SU-DHL-6 (cell line): Measurements from ENCODE around the gene GGA1.
"Not testable (repeated sequence)": the region's sequence is repeated elsewhere in the genome, so short reads cannot be mapped to it uniquely, and the experiment has no call there.

ENCODE experiments used
- H2AFZ ChIP-seq: fragments of 200-600 bp; sonication (generic); 2 replicates; pipeline ENCODE4 v1.6.1; 2014; ENCODE audit warnings: low read depth, mild to moderate bottlenecking, moderate library complexity, mixed read lengths, antibody characterized with exemption, low read length; ENCODE audit not compliant: severe bottlenecking
- H3F3A ChIP-seq: fragments of 200-600 bp; shearing (Covaris generic); 2 replicates; pipeline ENCODE4 v1.6.0; 2016; ENCODE audit warnings: antibody characterized with exemption, mild to moderate bottlenecking; ENCODE audit not compliant: insufficient read depth
- H3K27ac ChIP-seq: fragments of 200-600 bp; sonication (generic); 2 replicates; pipeline ENCODE4 v1.5.1; 2016; ENCODE audit warnings: low read depth, mild to moderate bottlenecking, low read length, moderate library complexity, mixed read lengths
- H3K27me3 ChIP-seq: fragments of 200-600 bp; sonication (generic), shearing (Covaris generic); 2 replicates; pipeline ENCODE4 v1.6.0; 2014; ENCODE audit warnings: mild to moderate bottlenecking, low read length
- H3K36me3 ChIP-seq: fragments of 200-600 bp; sonication (generic); 2 replicates; pipeline ENCODE4 v1.6.1; 2014; ENCODE audit warnings: mild to moderate bottlenecking, low read length, mixed read lengths
- H3K4me2 ChIP-seq: fragments of 300-600, 200-600 bp; shearing (Covaris generic), sonication (generic); 2 replicates; pipeline ENCODE4 v1.6.0; 2014; ENCODE audit warnings: low read length, low read depth, mild to moderate bottlenecking; ENCODE audit not compliant: poor library complexity, severe bottlenecking
- H3K4me3 ChIP-seq: fragments of 200-600 bp; sonication (generic); 2 replicates; pipeline ENCODE4 v1.5.1; 2014; ENCODE audit warnings: antibody characterized with exemption, low read length, mild to moderate bottlenecking, mixed read lengths; ENCODE audit not compliant: insufficient read depth, poor library complexity, severe bottlenecking
- H3K79me2 ChIP-seq: fragments of 200-600 bp; sonication (generic); 2 replicates; pipeline ENCODE4 v1.6.1; 2014; ENCODE audit warnings: mild to moderate bottlenecking, low read length, moderate library complexity; ENCODE audit not compliant: insufficient read depth
- H3K9ac ChIP-seq: fragments of 200-600 bp; sonication (generic); 2 replicates; pipeline ENCODE4 v1.7.0; 2014; ENCODE audit warnings: mild to moderate bottlenecking, low read length
- H3K9me2 ChIP-seq: fragments of 200-600 bp; sonication (generic); replicated peaks from 2 replicates; pipeline ENCODE4 v1.6.1; 2014; ENCODE audit warnings: low read length; ENCODE audit not compliant: insufficient read depth
- H3K9me3 ChIP-seq: fragments of 200-600 bp; sonication (generic); 2 replicates; pipeline ENCODE4 v1.6.1; 2014; ENCODE audit warnings: low read length, mixed read lengths; ENCODE audit not compliant: insufficient read depth
- H4K20me1 ChIP-seq: fragments of 200-600 bp; sonication (generic); 2 replicates; pipeline ENCODE4 v1.6.1; 2014; ENCODE audit warnings: low read depth, mild to moderate bottlenecking, antibody characterized with exemption, low read length, moderate library complexity, mixed read lengths
- CTCF ChIP-seq: fragments of 200-600 bp; sonication (generic); IDR thresholded peaks from one replicate; pipeline ENCODE4 v1.5.1; 2017; ENCODE audit warnings: antibody characterized with exemption, mild to moderate bottlenecking, low read length, moderate library complexity; ENCODE audit not compliant: insufficient read depth, poor library complexity, severe bottlenecking
- EZH2phosphoT487 ChIP-seq: fragments of 200-600 bp; sonication (generic), shearing (Covaris generic); conservative IDR thresholded peaks from 2 replicates; pipeline ENCODE4 v1.6.1; 2018; ENCODE audit warnings: mild to moderate bottlenecking, antibody characterized with exemption, low read length, moderate library complexity, mixed read lengths

GGA1 gene

GRCh38 chr22:37582526-37582925 is 26.1 kb upstream of the GGA1 start:
- no peak overlapping the region for H3K4me3 ChIP-seq
- H3K9ac ChIP-seq: no peak overlapping the region
- no peaks in the 10 kb centered on the region for H3K9me2 ChIP-seq
- H4K20me1 ChIP-seq: no peaks in the 10 kb centered on the region
- H3F3A ChIP-seq: no peaks in the 10 kb centered on the region
- no peaks in the 10 kb centered on the region for H3K27me3 ChIP-seq
- H3K27ac ChIP-seq: no peak overlapping the region
- no peaks in the 10 kb centered on the region for H3K9me3 ChIP-seq
- no peaks in the 10 kb centered on the region for H3K36me3 ChIP-seq
- no peak overlapping the region for H3K4me2 ChIP-seq
- no peak for TF ChIP-seq CTCF
- no peak for TF ChIP-seq EZH2phosphoT487
- no peak overlapping the region for H2AFZ ChIP-seq
- no peaks in the 10 kb centered on the region for H3K79me2 ChIP-seq

GRCh38 chr22:37588546-37589215 is 20.0 kb upstream of the GGA1 start:
- no peaks in the 10 kb centered on the region for H3K27me3 ChIP-seq
- no peak overlapping the region for H3K27ac ChIP-seq
- H2AFZ ChIP-seq: no peak overlapping the region
- H3K9ac ChIP-seq: no peak overlapping the region
- no peak overlapping the region for H3K4me3 ChIP-seq
- H4K20me1 ChIP-seq: no peaks in the 10 kb centered on the region
- no peak overlapping the region for H3K4me2 ChIP-seq
- H3F3A ChIP-seq: no peaks in the 10 kb centered on the region
- no peaks in the 10 kb centered on the region for H3K9me3 ChIP-seq
- TF ChIP-seq EZH2phosphoT487 (no peak), CTCF (no peak)
- no peaks in the 10 kb centered on the region for H3K36me3 ChIP-seq
- H3K79me2 ChIP-seq: no peaks in the 10 kb centered on the region
- no peaks in the 10 kb centered on the region for H3K9me2 ChIP-seq

GRCh38 chr22:37589636-37590035 is 19.0 kb upstream of the GGA1 start:
- no peak overlapping the region for H3K27ac ChIP-seq
- H3K36me3 ChIP-seq: no peaks in the 10 kb centered on the region
- no peak overlapping the region for H2AFZ ChIP-seq
- no peak for TF ChIP-seq EZH2phosphoT487
- TF ChIP-seq CTCF: no peak
- no peak overlapping the region for H3K9ac ChIP-seq
- H3K79me2 ChIP-seq: no peaks in the 10 kb centered on the region
- no peaks in the 10 kb centered on the region for H4K20me1 ChIP-seq
- no peak overlapping the region for H3K4me2 ChIP-seq
- no peak overlapping the region for H3K4me3 ChIP-seq
- H3K9me2 ChIP-seq: no peaks in the 10 kb centered on the region
- H3F3A ChIP-seq: no peaks in the 10 kb centered on the region
- no peaks in the 10 kb centered on the region for H3K27me3 ChIP-seq
- no peaks in the 10 kb centered on the region for H3K9me3 ChIP-seq

GRCh38 chr22:37591081-37591480 is 17.6 kb upstream of the GGA1 start:
- H3K4me3 ChIP-seq, H3K9ac ChIP-seq, H3K9me3 ChIP-seq, H3K4me2 ChIP-seq, H2AFZ ChIP-seq, H3K27me3 ChIP-seq, H3K9me2 ChIP-seq, H3K27ac ChIP-seq, H3F3A ChIP-seq, H3K36me3 ChIP-seq, H3K79me2 ChIP-seq, H4K20me1 ChIP-seq: not testable (repeated sequence)
